ENCODE data around the gene FBXW7.

DNA sequence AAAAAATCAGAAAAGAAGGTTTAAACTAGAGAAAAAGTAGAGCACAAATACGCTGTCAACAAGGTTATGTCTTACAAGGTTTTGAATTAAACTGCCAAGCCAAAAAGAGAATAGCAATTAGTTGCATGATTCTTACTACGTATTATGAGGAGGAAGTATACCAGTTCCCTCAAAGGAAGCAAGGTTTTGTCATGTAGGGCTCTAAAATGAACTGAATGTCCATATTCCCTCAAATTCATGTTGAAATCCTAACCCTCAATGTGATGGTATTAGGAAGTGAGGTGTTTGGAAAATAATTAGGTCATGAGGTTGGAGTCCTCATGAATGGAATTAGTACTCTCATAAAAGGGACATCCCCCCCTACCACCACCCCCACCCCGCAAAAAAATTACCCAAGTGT lies 201.0 kb downstream of the FBXW7 start:
- TF ChIP-seq, protein P1, sequence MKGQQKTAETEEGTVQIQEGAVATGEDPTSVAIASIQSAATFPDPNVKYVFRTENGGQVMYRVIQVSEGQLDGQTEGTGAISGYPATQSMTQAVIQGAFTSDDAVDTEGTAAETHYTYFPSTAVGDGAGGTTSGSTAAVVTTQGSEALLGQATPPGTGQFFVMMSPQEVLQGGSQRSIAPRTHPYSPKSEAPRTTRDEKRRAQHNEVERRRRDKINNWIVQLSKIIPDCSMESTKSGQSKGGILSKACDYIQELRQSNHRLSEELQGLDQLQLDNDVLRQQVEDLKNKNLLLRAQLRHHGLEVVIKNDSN (CRISPR knock-in tag; IDR thresholded peaks at IDR 0.05), result no peak
- TF ChIP-seq ELF4 (CRISPR knock-in tag; IDR thresholded peaks at IDR 0.05; ENCODE audit: low read depth), result no peak
- TF ChIP-seq, protein P2, sequence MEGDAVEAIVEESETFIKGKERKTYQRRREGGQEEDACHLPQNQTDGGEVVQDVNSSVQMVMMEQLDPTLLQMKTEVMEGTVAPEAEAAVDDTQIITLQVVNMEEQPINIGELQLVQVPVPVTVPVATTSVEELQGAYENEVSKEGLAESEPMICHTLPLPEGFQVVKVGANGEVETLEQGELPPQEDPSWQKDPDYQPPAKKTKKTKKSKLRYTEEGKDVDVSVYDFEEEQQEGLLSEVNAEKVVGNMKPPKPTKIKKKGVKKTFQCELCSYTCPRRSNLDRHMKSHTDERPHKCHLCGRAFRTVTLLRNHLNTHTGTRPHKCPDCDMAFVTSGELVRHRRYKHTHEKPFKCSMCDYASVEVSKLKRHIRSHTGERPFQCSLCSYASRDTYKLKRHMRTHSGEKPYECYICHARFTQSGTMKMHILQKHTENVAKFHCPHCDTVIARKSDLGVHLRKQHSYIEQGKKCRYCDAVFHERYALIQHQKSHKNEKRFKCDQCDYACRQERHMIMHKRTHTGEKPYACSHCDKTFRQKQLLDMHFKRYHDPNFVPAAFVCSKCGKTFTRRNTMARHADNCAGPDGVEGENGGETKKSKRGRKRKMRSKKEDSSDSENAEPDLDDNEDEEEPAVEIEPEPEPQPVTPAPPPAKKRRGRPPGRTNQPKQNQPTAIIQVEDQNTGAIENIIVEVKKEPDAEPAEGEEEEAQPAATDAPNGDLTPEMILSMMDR (IDR thresholded peaks at IDR 0.05), result no peak

Data from WTC11 (cell line).